GM13977 (cell line): ENCODE data around the gene MYH3.

Experiments
- DNase-seq: peaks from one replicate; pipeline ENCODE4 v3.0.0; 2012; ENCODE audit warnings: low spot score
- CTCF ChIP-seq: IDR thresholded peaks from 2 replicates; pipeline ENCODE4 v1.5.1; 2012; ENCODE audit warnings: mild to moderate bottlenecking, control low read depth; ENCODE audit not compliant: insufficient read depth; ENCODE audit errors: extremely low read depth, missing control alignments
- in situ Hi-C: fragments of 300-500 bp; cut with MboI; formaldehyde crosslinking; loops from one replicate; pipeline ENCODE4 v1.12.0; 2022; ENCODE audit warnings: low sequenced_read_pairs, low pct_unique_long_range_greater_than_20kb, mixed read lengths, inconsistent platforms; ENCODE audit not compliant: unreplicated experiment

The MYH3 gene

GRCh38 chr17:10600571-10600970 lies 56.5 kb downstream of the MYH3 start:
- TF ChIP-seq CTCF, result no peak
- in situ Hi-C loops, result loop anchor here (25.0 kb wide), 2 partner anchors 263 to 638 kb away; no protein-coding TSS in a partner anchor
- DNase-seq, result no peak

- no peak for TF ChIP-seq CTCF
- DNase-seq, result no peak
- in situ Hi-C loops, result no loop called here
Observed at GRCh38 chr17:10598621-10599020, 58.5 kb downstream of the MYH3 start.

GRCh38 chr17:10589553-10590145 lies 67.5 kb downstream of the MYH3 start:
- no peak for TF ChIP-seq CTCF
- DNase-seq, result no peak
- in situ Hi-C loops, result no loop called here

- TF ChIP-seq CTCF, result no peak
- in situ Hi-C loops, result no loop called here
- no peak for DNase-seq
Observed at GRCh38 chr17:10585529-10585928, 71.6 kb downstream of the MYH3 start.

GRCh38 chr17:10583834-10584233 lies 73.3 kb downstream of the MYH3 start:
- in situ Hi-C loops, result no loop called here
- DNase-seq, result no peak
- TF ChIP-seq CTCF, result no peak

GRCh38 chr17:10579270-10579669 lies 77.8 kb downstream of the MYH3 start:
- DNase-seq, result no peak
- in situ Hi-C loops, result no loop called here
- no peak for TF ChIP-seq CTCF
